Stimulated activated memory B cell treated with anti-CD40 and anti-IgM and Interleukin-4, amounts not matched to agents 10 μg/mL and 1 μg/mL and 100 μg/mL, for 72 hours (primary cell): ENCODE data around the gene SRD5A1.

Experiments used
- ATAC-seq: fragments of 150-1000 bp; cut with Tn5 transposase; 2 replicates; pipeline ENCODE4 v1.10.0; 2021
- H3K27ac Mint-ChIP-seq: one replicate; pipeline ENCODE4 v1.8.0; 2022; ENCODE audit warnings: mild to moderate bottlenecking, mixed read lengths
- H3K27me3 Mint-ChIP-seq: one replicate; pipeline ENCODE4 v1.8.0; 2022; ENCODE audit warnings: mixed read lengths
- H3K36me3 Mint-ChIP-seq: one replicate; pipeline ENCODE4 v1.8.0; 2022; ENCODE audit warnings: mixed read lengths
- H3K4me1 Mint-ChIP-seq: one replicate; pipeline ENCODE4 v1.8.0; 2022; ENCODE audit warnings: mixed read lengths
- H3K4me3 Mint-ChIP-seq: one replicate; pipeline ENCODE4 v1.8.0; 2022; ENCODE audit warnings: mild to moderate bottlenecking, moderate library complexity, mixed read lengths
- H3K9me3 Mint-ChIP-seq: one replicate; pipeline ENCODE4 v1.8.0; 2022; ENCODE audit warnings: mixed read lengths

Gene SRD5A1

DNA sequence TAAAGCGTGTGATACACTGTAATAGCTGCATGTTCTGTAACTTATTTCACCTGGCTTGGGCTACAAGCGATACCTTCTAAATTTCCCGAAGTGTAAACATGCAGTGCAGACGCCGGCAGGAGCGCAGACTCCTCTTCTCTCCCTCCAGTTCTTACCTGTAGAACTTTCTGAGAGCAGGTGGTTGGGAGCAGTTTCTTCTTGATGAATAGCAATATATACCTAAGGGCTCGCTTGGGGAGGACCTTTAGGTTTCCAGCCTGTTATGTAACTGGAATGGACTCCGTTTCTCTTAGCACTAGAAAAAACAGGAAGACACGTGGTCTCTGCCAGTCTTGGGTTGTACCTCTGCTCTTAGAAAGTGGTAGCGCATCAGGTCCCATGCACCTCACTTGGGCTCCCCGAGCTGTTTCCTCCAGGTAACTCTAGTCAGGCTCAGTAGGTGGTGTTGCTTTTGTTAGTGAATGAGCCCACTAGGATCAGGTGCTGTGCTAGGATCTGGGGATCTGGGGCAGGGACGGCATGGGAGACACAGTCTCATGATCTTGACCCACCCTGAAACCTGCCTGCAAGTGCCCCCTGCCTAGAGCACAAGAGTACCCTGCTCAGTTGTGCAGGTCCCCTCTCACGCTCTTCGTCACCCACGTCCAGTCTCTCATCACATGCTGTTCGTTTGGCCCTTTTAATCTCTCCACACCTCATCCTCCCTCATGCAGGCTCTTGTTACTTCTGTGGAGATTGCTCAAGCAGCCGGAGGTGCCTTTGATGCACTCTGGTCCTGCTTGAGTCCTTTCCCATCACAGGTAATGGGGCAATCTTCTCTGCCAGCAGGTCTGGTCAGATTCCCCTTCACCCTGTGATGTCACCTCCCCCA is 82.8 kb downstream of the SRD5A1 start:
- H3K27me3 Mint-ChIP-seq = no peaks in the 10 kb centered on the region
- peaks cover 73% of the 10 kb centered on the region for H3K4me1 Mint-ChIP-seq
- no peaks in the 10 kb centered on the region for H3K9me3 Mint-ChIP-seq
- H3K27ac Mint-ChIP-seq = peak overlapping the region; percentile 34
- peak overlapping the region; percentile 80 for H3K4me3 Mint-ChIP-seq
- ATAC-seq = no peak
- H3K36me3 Mint-ChIP-seq = peaks cover 31% of the 10 kb centered on the region

DNA sequence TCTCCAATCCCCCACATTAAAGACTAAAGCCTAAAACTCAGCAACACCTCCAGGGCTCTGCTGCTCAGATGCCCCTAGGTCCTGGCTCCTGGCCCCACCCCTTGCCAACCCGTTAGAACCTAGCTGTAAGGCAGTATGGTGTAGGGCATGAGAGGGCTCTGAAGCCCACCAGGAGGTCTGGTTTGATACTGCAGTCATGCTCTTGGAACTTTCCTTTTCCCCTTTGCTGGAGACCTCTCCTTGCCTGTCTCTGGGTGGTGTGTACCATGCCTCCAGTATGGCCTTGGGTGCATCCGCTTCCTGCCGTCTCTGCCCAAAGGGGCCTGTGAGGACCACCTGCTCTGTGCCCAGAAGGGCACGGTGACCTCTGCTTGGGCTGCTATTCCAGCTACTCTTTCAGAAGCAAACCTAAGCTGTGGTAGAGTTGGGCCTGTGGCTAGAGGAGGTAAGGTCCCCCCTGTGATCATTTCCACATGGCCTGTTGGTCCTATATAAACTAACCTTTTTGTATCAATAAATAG is 83.4 kb downstream of the SRD5A1 start:
- no peaks in the 10 kb centered on the region for H3K27me3 Mint-ChIP-seq
- H3K4me3 Mint-ChIP-seq = peak overlapping the region; percentile 80
- ATAC-seq = no peak
- H3K9me3 Mint-ChIP-seq = no peaks in the 10 kb centered on the region
- peaks cover 76% of the 10 kb centered on the region for H3K4me1 Mint-ChIP-seq
- H3K27ac Mint-ChIP-seq = peak overlapping the region; percentile 34
- H3K36me3 Mint-ChIP-seq = peaks cover 31% of the 10 kb centered on the region

DNA sequence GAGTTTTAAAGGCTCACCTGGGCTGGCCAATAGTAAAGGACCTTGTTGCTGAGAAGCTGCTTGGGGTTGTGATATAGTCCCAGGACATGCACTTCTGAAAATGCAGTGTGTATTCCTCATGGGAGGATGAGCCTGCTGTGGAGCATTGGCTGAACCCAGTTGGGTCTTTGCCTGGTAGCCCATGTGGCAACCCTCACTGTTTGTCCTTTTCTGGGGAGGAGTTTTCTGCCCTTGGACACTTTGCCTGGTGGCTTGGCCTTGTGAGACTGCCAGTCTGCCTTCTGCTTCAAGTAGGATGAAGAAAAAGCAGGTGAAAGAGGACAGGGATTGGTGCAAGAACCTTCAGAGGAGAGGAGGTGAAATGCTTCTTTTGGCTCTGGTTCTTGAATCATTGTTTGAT is 84.0 kb downstream of the SRD5A1 start:
- H3K9me3 Mint-ChIP-seq = no peaks in the 10 kb centered on the region
- H3K27ac Mint-ChIP-seq = peak overlapping the region; percentile 34
- H3K4me3 Mint-ChIP-seq = peak overlapping the region; percentile 80
- H3K4me1 Mint-ChIP-seq = peaks cover 76% of the 10 kb centered on the region
- no peaks in the 10 kb centered on the region for H3K27me3 Mint-ChIP-seq
- peaks cover 31% of the 10 kb centered on the region for H3K36me3 Mint-ChIP-seq
- no peak for ATAC-seq

DNA sequence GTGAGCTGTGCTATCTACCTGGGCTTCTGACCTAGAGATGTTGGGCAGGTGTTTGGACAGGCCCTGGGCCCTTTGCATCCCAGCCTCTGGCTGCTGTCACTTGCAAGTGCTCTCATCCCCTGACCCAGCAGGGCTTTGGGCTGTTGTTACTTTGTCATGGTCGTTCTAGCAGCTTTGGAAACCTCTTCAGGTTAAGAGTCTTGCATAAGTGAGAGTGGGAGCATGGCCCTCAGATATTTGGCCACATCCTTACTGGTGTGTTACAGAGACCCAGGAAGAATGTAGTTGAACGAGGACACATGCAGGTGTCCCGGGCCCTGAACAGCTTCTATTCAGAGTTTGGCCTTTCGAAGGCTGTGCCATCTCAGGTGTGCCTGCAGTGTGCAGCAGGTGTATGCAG is 84.4 kb downstream of the SRD5A1 start:
- peak overlapping the region; percentile 16 for H3K4me3 Mint-ChIP-seq
- ATAC-seq = no peak
- H3K27me3 Mint-ChIP-seq = no peaks in the 10 kb centered on the region
- H3K4me1 Mint-ChIP-seq = peaks cover 80% of the 10 kb centered on the region
- peaks cover 31% of the 10 kb centered on the region for H3K36me3 Mint-ChIP-seq
- no peaks in the 10 kb centered on the region for H3K9me3 Mint-ChIP-seq
- H3K27ac Mint-ChIP-seq = peak overlapping the region; percentile 46

DNA sequence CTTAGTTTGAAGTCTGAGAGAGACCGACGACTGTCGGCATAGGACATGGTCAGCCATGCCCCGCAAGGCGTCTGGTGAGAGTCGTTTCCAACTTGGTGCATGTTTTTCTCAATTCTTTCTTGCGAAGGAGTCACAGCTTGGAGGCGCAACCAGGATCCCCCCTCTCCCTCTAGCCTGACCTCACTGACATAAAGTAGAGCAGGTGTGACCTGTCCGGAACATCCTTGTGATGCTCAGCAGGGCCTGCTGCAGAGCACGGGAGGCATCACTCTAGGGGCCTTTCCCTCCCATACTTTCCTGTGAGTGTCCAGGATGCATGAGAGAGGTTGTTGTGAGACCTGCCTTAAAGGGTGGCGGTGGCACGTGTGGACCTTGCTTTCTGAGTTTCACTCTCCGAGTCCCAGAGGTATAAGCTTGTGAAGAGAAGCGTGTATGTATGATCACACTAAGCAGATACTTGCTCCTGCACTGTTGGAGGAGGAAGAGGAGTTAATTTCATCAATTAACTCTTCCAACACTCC is 85.0 kb downstream of the SRD5A1 start:
- no peak for ATAC-seq
- no peaks in the 10 kb centered on the region for H3K9me3 Mint-ChIP-seq
- peak overlapping the region; percentile 16 for H3K4me3 Mint-ChIP-seq
- peak overlapping the region; percentile 46 for H3K27ac Mint-ChIP-seq
- H3K36me3 Mint-ChIP-seq = peaks cover 31% of the 10 kb centered on the region
- peaks cover 82% of the 10 kb centered on the region for H3K4me1 Mint-ChIP-seq
- no peaks in the 10 kb centered on the region for H3K27me3 Mint-ChIP-seq

DNA sequence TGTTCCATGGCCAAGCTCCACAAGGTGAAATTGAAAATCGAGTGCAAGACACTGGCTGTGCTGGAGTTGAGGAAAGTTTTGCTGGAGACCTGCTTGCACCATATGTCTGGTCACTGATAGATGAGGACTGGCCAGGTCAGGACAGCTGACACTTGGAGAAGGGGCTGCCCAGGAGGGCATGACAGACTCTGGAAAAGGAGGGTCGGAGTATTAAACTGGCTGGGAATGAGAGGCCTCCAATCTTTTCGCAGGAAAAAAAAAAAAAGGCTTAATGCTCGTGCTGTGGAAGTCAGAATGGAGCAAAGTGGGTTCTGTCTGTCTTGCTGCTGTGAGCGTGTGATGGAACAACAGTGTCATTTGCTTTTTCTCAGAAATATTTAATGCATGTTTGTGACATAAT is 85.5 kb downstream of the SRD5A1 start:
- Mint-ChIP-seq H3K36me3 (peaks cover 36% of the 10 kb centered on the region), H3K4me3 (no peak overlapping the region), H3K4me1 (peaks cover 87% of the 10 kb centered on the region), H3K27ac (peak overlapping the region; percentile 46), H3K27me3 (no peaks in the 10 kb centered on the region), H3K9me3 (no peaks in the 10 kb centered on the region)
- ATAC-seq = no peak

DNA sequence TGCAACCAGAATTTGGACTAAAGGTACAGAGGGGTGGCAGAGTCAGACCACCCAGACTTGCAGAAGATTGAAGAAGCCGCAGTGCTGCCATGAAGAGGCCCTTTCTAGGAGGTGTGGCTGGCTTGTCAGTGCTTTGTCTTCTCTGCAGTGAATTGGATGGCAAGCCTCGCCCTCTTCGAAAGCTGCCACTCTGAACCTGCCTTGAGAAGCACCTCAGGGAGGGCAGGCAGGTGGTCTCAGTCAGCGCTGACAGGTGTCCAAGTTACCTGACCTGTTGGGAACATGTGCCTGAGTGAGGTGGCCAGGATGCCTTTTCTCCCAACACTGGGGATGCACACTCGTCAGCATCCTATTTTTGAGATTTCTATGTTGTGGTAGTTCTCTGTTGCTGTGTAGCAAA is 86.2 kb downstream of the SRD5A1 start:
- Mint-ChIP-seq H3K27me3 (no peaks in the 10 kb centered on the region), H3K36me3 (peaks cover 43% of the 10 kb centered on the region), H3K27ac (peak overlapping the region; percentile 46), H3K4me3 (no peak overlapping the region), H3K4me1 (peaks cover 94% of the 10 kb centered on the region), H3K9me3 (no peaks in the 10 kb centered on the region)
- ATAC-seq = no peak

DNA sequence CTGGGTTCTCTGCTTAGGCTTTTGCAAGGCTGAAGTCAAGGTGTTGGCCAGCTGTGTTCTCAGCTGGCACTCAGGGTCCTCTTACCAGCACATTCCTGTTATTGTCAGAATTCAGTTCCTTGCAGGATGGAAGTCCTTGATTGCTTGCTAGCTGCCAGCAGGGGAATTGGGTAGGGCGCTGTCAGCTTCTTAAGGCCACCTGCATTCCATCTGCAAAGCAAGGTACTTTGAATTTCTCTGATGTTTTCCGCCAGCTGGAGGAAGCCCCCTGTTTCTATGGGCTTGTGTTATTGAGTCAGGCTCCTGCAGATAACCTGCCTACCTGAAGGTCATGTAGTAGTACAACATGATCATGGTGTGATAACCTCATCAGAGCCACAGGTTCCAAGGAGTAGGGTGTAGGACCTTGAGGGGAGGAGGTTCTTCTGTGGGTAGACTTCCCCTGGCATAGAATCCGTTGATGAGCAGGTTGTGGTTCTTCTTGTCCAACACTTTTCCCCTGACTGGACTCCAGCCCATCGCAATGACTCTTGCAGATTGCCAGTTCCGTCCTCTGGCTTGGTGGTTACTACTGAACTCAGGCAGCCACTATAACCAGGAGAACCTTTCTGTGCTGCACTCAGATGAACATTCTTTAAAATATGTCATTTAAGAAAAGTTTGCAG is 86.8 kb downstream of the SRD5A1 start:
- Mint-ChIP-seq H3K4me3 (no peak overlapping the region), H3K27ac (peak overlapping the region; percentile 46), H3K36me3 (peaks cover 47% of the 10 kb centered on the region), H3K4me1 (peaks cover 97% of the 10 kb centered on the region), H3K9me3 (no peaks in the 10 kb centered on the region), H3K27me3 (no peaks in the 10 kb centered on the region)
- no peak for ATAC-seq

DNA sequence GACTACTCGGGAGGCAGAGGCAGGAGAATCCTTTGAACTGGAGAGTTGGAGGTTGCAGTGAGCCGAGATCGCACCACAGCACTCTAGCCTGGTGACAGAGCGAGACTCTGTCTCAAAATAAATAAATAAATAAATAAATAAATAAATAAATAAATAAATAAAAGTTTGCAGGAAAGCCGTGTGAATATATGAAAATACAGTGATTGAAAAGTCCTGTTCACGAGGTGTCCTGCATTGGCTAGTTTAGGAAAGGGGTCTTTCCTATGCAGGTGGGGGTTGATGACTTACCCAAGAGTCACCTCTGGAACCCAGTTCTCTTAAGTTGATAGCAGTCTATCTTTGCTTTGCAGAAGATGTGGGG is 87.3 kb downstream of the SRD5A1 start:
- ATAC-seq = no peak
- peaks cover 47% of the 10 kb centered on the region for H3K36me3 Mint-ChIP-seq
- H3K4me1 Mint-ChIP-seq = peaks cover 96% of the 10 kb centered on the region
- no peaks in the 10 kb centered on the region for H3K27me3 Mint-ChIP-seq
- no peaks in the 10 kb centered on the region for H3K9me3 Mint-ChIP-seq
- no peak overlapping the region for H3K4me3 Mint-ChIP-seq
- H3K27ac Mint-ChIP-seq = peak overlapping the region; percentile 46

DNA sequence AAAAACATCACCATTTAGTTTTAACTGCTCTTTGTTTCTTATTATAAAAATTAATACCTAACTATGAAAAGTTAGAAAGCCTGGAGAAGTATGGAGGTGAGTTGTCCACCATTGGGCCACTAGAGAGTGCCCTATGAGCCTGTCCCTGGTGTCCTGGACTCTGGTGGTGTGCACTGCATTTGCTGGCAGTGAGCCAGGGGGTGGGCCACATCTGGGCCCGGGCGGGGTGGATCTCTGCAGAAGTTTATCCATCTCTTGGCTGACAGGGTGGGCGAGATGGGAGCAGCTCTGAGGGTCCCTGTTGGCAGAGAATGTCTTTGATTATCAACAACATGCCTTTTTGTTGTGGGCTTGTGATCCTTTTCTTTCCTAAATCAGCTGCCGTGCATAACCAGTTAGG is 88.2 kb downstream of the SRD5A1 start:
- H3K4me3 Mint-ChIP-seq = peak overlapping the region; percentile 35
- H3K36me3 Mint-ChIP-seq = peaks cover 46% of the 10 kb centered on the region
- peaks cover 94% of the 10 kb centered on the region for H3K4me1 Mint-ChIP-seq
- no peak for ATAC-seq
- no peaks in the 10 kb centered on the region for H3K27me3 Mint-ChIP-seq
- H3K27ac Mint-ChIP-seq = peak overlapping the region; percentile 61
- H3K9me3 Mint-ChIP-seq = no peaks in the 10 kb centered on the region

DNA sequence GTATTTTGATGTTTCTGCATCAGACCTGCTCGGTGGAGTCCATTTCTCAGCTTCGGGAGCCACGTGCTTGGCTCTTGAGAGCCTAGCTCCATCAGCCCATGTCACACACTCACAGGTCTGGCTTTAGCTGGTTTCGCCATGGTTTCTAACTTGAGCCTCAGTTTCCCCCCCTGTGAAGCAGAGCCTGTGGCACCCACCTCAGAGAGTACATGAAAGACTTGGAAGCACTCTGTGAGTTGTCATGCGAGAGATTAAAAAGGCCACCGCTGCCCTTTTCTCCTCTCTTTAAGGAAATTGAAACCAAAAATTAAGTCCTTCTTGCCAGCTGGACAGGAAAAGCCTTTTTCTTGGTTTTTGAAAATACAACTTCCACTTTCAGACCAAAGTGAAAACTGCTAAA is 88.8 kb downstream of the SRD5A1 start:
- Mint-ChIP-seq H3K9me3 (no peaks in the 10 kb centered on the region), H3K27ac (peak overlapping the region; percentile 61), H3K27me3 (no peaks in the 10 kb centered on the region), H3K36me3 (peaks cover 46% of the 10 kb centered on the region), H3K4me3 (peak overlapping the region; percentile 51), H3K4me1 (peaks cover 94% of the 10 kb centered on the region)
- no peak for ATAC-seq

DNA sequence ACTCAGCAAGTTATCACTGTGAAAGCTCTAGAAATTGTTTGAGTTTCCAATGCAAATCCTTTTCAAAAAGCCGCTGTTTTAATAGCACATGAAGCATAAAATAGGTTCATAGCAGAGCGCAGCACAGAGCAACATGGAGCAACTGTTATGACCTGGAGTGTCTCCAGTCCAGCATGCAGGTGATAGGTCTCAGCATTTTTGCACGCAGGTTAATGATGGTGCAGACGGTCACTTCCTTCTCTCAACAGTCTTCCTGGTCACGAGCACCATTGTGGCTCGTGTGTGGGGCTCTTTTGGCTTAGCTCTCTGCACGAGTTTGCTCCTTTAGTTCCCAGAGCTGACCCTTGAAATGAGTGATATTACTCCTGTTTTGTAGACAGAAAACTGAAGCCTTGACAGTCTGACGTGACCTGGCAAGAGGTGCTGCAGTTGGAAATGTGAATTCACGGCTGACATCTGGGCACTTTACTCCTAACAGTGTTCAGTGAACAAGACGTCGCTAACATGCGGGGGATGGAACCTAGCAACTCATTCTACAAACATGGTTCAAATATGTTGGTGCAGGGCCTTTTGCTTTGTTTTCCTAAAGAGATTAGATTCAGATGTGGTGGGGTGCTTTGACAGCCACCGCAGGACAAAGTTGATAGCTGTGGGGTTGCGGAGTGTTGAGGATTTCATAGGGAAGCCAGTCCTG is 90.0 kb downstream of the SRD5A1 start:
- Mint-ChIP-seq H3K27ac (peak overlapping the region; percentile 61), H3K4me3 (no peak overlapping the region), H3K27me3 (no peaks in the 10 kb centered on the region), H3K9me3 (no peaks in the 10 kb centered on the region), H3K4me1 (peaks cover 94% of the 10 kb centered on the region), H3K36me3 (peaks cover 55% of the 10 kb centered on the region)
- ATAC-seq = no peak

DNA sequence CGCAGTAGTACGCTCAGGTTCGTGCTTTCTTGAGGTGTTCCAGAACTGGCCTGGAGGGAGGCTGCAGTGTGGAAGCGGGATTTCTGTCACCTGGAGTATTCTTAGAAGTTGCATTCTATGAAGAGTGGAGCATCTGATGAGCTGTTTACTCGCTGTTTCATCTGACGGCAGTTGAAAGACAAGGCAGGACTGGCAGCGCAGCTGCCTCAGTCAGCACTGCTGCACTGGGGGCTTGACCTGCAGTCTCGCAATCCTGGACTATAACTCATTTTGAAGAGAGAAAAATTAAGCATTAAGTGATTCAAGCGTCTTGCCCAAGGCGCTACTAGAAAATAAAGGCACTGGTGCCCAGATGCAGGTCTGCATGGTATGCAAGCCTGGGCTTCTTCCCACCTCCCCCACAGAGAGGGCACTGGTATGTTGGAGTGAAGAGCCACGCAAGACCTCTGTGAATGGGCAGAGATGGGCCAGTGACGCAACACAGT is 90.6 kb downstream of the SRD5A1 start:
- Mint-ChIP-seq H3K4me3 (no peak overlapping the region), H3K27ac (peak overlapping the region; percentile 61), H3K4me1 (peaks cover 91% of the 10 kb centered on the region), H3K36me3 (peaks cover 49% of the 10 kb centered on the region), H3K9me3 (no peaks in the 10 kb centered on the region), H3K27me3 (no peaks in the 10 kb centered on the region)
- ATAC-seq = no peak
